HG03159 (cell line): ENCODE data around the gene CRYBA2.

Source experiments
- ATAC-seq: cut with Tn5 transposase; IDR thresholded peaks from one replicate; pipeline ENCODE4 v1.9.1; 2021; ENCODE audit warnings: mild to moderate bottlenecking, moderate library complexity; ENCODE audit not compliant: unreplicated experiment

Gene CRYBA2

DNA sequence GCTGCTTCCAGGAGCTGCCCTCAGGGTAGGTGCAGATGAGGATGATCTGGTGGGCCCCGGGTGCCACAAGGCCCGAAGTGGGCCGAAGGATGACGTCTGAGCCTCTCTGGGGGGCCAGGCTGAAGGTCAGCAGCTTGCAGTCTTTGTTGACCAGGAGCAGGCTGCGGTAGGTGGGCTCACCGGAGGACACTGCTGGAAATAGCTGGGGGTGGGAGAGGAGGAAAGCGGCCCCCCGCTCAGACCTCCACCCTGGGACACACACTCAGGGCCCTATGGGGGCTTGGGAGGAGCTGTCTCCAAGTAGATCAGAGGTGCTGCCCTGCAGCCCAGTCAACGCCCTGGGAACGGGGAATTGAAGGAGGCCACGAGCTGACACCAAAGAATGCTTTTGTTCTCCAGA lies 30.8 kb upstream of the CRYBA2 start:
- ATAC-seq, result no peak

DNA sequence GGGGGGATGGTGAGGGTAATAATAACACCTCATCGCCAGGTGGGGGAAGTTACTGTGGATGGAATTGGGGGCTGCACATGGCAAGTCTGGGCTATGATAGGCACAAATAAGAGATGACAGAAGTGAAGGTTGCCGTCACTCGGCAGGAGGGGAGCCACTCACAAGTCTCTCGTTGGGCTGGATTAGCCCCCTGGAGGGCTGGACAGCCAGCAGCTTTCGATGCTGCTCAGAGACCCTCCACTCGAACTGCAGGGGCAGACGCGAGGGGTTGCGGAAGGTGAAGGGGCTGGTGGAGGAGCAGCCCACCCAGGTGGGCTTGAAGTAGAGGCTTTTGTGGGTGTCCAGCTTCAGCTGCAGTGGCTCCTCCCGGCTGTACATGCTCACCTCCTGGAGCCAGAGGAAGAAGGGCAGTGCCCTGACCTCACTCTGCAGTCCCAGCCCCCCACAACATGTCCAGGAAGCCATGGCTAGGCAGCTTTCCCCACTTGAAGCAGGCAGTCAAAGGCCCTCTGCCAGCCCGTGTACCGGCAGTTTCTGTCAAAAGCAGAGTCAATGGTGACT lies 29.9 kb upstream of the CRYBA2 start:
- ATAC-seq, result no peak

DNA sequence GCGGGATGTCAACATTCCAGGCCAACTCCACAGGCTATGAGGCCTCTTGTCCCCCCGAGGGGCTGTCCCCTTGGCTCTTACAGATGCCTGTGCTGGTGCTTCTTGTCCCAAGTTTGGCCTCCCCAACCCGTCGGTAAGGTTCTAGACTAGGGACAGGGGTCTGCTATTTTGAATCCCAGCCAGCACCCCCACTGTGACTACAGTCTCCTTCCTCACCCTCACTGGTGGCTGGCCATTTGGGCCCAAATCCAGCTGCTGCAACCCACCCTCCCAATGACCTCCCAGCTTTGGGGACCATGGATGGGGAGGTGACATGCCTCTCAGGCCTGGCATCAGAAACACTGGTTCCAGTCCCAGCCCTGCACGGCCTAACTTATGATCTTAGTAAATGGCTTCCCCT lies 29.4 kb upstream of the CRYBA2 start:
- ATAC-seq, result no peak

DNA sequence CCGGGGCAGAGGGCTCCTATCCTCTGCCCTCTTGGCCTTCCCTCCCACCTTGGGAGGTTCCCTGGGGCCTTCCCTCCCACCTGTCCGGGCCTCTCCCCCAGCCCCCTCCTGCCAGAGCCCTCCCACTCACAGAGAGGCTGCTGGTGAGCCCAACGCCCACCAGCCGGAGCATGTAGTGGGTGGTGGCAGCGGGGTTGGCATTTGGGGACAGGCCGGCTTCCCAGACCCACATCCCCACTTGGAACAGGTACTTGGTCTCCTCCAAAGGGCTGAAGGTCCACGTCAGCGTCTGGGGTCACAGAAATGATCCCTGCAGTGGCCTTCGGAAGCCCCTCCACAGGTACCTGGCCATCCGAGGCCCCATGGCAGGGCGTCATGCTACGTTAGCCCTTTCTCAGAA lies 28.8 kb upstream of the CRYBA2 start:
- ATAC-seq, result no peak

DNA sequence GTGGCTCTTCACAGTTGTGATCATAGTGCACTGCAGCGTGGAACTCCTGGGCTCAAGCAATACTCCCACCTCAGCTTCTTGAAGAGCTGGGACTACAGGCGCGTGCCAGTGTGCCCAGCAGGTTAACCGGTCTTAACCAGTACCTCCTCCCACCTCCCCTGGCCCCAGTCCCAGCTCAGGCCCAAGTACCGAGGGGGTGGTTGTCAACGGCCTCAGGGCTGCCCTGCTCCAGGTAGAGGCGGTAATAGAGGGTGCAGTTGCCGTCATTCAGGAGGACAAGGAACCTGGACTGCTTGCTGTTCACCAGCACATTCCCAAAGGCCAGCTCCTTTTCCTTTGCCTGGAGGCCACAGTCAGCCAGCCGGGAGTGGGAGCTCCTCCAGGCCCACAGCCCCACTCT lies 28.4 kb upstream of the CRYBA2 start:
- no peak for ATAC-seq

DNA sequence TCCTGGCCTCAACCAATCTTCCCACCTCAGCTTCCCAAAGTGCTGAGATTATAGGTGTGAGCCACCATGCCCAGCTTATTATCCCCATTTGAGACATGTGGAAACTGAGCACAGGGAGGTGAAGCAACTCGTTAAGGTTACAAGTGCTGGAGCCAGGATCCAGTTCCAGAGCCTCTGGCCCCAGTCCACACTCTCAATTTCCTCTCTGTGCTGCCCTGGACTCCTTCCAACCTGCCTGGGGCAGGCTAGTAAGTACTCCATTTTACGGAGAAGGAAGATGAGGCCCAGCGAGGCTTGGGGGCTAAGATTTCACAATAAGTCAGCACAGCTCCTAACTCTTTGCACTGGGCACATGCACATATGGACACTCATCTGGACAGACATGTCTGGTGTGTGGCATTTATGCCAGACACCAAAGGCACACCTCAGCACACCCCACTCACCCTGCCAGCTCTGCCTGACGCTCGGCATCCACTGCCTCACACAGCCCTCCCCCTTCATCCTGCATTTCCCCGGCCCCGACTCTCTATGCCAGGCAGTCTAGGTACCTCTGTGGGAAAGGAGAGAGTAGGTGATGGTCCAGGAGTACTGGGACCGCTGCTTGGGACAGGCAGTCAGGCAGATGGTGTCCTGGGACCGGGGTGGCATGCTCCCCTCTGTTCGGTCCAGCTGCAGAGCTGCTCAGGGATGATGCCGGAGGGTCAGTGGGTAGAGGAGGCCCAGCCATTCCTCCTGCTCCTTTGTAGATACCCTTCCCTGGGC lies 27.6 kb upstream of the CRYBA2 start:
- no peak for ATAC-seq

DNA sequence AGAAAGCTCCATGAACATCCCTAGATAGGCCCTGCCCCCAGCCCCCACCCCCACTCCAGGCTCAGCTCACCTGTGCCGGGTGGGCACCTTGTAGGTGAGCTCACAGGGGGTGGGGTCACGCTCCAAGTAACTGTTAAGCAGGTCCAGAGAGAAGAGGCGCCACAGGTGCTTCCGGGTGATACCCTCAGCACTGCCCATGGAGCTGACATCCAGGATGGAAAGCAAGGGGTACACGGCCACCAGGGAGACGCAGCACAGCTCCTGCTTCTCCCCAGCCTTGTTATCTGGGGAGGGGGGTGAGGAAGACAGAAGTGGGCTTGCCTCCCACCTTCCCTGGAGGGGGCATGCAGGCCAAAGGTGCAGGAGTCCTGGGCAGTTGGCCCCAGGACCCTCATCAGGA lies 26.2 kb upstream of the CRYBA2 start:
- no peak for ATAC-seq

DNA sequence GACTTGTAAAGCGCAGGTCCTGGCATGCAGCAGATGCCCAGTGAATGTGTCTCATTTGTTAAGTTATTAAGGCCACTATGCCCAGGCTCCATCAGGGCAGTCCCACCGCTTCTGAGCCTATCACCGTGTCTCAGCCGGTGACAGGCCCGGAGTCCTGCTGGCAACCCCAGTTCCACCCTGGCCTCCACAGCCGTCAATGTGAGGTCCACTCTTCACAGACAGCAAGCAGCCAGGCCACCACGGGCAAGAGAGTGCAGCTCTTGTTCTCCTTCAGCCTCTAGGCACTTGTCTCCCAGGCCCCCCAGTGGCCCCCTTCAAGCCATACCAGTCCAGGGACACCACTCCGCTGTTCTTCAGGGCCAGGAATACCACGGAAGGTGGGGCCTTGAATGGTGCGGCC lies 25.5 kb upstream of the CRYBA2 start:
- no peak for ATAC-seq

DNA sequence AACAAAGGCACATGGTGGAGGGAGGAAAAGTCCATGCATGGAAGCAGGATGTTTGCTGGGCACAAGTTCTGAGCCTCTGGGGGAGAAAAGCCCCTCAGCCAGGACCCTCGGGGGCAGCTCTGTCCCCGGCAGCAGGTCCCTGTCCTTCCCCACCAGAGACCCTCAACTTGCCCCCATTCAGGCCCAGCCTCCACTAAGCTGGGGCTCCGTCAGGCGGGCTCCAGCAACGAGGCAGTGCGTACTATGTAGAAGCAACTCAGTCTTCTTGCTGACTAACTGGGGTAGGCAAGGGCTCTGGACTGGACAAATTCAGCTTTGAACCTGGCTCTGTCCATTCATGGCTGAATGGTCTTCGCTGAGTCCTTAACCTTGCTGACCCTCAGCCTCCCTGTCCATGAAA lies 25.1 kb upstream of the CRYBA2 start:
- ATAC-seq, result no peak

DNA sequence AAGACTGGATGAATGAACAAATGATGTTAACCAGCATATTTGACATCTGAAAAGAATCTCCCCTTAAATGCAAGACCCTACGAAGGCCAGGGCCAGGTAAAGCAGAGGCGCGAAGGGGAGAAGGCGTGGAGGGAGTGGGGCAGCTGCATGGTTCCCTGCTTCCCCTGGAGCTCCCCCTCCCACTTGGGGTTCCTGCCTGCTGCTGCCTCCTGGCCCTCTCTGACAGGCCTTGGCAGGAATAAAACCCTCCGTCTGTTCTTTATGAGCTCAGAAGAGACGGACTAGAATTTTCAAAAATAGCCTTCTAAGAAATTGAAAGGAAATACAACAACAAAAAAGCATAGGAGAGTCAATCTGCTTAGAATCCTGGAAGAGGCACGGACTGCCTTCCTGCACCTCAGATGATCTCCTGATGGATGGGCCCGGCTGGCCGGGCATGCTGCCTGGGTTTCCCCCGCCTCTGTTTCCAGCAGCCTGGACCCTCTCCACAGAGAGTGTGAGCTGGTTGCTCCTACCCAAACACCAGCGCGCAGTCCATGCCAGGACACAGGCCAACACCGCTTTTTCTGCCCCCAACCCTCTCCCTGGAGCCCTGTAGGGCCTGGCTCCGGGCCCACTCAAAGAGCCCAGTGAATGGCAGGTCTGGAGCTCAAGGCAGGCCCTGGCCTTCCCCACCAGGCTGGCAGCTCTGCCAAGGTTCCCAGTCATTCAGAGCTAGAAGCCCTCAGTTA lies 24.1 kb upstream of the CRYBA2 start:
- ATAC-seq, result no peak

DNA sequence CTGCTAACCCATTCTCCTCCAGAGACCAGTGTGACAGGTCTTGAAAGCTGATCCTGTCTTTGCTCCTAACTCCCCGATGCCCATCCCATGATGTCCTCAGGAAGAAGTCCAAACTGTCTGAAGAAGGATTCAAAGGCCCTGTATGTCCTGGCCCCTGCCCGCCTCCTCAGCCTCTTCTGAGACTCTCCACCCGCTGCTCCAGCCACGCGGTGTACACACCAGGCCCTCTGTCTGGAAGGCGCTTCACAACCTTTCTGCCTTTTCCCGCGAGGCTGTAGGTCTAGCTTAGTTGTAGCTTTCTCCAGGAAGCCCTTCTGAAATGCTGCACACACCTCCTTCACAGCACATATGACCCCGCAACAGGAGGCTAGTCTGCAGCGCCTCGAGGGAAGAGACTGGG lies 23.5 kb upstream of the CRYBA2 start:
- no peak for ATAC-seq

DNA sequence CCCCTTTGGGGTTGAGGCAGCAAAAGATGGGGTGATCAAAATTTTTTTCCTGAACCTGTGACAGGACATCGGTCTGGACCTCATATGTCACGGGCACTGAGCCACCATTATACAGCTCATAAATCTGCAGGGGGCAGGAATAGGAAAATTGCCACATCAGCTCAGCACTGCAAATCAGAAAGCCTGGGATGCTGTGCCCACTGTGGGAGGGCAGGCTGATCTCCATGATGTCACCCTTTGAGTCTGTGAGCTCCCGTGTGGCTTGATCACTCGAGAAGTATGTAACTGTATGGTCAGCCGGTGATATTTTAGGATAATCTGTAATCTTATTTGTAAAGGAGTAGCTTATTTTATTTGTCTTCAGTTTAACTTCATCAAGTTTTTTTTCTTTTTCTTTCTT lies 17.7 kb upstream of the CRYBA2 start:
- ATAC-seq, result no peak

DNA sequence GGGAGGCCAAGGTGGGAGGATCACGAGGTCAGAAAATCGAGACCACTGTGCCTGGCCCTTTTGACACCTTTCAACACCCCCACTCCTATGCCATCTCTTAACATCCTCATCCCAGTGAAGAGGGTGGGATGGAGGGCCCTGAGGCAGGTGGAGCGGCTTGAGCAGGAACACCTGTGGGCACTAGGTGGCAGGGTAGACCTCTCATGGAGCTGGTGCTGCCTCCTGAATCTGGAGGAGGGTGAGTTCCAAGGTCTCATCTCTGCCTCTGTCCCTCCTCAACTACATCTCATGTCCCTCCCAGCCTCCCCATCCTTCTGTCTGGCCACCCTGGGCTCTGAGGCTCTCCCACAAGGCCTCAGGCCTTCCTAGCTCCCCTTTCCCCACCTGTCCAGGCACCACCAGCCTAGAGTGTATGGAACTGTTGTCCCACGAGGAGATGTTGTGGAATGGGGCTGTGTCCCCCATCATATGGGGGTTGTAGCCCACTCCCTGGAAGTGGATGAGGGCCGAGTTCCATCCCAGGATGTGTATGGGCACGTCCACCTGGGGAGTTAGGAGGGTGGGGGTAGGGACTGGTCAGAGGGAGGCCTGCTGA lies 17.0 kb upstream of the CRYBA2 start:
- no peak for ATAC-seq

DNA sequence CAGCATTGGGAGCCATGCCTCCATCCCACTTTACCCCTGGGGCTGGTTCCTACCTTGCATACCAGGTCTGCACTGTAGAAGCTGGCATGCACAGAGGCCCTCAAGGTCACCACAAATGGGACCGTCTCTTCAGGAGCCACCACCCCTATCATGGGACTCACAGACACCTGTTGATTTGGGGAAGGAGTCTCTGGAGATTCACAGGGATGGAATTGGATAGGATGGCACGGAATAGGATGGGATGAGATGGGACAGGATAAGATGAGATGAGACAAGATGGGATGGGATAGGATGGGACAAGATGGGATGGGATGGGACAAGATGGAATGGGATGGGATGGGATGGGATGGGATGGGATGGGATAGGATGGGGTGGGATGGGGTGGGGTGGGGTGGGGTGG lies 16.1 kb upstream of the CRYBA2 start:
- ATAC-seq, result no peak

DNA sequence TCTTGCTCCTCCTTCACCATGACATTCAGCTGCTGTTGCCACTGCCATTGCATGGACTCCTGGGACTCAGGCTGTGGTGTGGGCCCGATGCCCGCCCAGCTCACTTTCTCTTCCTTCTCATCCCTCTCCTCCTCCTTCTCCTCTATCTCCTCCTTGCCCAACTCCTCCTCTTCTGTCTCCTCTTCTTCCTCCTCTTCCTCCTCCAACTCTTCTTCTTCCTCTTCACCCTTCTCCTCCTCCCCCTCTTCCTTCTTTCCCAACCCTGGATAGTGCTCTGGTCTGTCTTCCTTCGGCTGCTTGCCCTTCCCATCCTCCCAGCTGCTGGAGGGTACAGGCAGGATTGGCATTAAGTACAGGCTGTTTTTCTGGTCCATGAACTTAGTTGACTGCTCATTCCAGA lies 10.8 kb upstream of the CRYBA2 start:
- ATAC-seq, result no peak

DNA sequence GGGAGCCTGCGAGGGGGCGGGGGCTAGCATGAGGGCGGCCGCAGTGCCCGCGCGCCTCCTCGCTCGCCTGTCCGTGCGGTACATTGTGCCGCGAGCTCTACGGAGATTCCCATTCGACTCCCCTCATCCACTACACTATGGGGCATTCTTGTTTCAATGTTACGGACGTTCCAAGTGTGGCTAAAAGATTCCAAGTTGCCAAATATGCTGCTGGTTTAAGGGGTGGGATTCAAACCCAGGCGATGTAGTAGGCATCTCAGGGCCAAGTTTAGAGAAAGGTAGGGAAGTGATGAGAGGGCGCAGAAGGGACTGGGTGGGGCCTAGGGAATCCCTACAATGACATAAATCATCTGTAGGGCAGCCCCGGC lies 10.0 kb upstream of the CRYBA2 start:
- ATAC-seq, result no peak

DNA sequence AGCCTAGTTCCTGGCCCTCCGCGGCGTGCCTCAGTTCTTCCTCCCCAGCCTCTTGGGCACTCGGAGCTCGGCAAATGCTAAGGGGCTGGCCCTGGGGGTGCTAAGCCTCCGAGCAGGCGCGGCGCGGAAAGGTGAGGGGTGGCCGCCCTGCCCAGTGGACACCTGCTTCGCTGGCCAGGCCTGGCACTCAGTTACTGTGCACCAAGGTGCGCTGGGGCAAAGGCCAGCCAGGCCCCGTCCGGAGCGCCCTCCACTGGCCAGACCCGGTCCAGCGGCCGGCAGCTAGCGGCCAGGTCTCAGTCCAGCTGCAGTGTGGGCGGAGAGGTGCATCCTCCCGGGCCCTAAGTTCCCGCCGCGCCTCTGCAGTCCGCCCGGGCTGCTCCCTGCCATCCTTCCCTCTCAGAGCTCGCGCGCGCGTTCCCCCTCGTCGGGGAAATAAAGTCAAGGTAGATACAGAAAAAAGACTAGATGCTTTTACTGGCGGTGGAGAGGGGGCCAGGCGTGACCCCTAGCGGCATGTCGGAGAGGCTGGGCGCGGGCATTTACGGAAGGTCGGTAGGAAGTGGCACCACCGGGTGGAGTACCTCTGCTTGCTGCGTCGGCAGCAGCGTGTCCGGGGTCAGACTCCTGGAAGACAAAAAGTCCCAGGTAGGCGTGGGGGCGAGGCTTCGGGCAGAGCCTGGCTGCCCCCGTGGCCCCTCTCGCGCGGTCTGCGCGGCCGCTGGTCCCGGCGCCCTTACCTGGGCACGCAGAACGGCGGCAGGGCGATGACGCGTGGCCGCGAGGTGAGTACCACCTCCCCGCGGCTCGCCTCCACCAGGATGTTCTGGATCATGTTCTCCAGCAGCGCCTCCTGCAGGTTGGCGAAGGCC lies 9.4 kb upstream of the CRYBA2 start:
- ATAC-seq, result no peak

DNA sequence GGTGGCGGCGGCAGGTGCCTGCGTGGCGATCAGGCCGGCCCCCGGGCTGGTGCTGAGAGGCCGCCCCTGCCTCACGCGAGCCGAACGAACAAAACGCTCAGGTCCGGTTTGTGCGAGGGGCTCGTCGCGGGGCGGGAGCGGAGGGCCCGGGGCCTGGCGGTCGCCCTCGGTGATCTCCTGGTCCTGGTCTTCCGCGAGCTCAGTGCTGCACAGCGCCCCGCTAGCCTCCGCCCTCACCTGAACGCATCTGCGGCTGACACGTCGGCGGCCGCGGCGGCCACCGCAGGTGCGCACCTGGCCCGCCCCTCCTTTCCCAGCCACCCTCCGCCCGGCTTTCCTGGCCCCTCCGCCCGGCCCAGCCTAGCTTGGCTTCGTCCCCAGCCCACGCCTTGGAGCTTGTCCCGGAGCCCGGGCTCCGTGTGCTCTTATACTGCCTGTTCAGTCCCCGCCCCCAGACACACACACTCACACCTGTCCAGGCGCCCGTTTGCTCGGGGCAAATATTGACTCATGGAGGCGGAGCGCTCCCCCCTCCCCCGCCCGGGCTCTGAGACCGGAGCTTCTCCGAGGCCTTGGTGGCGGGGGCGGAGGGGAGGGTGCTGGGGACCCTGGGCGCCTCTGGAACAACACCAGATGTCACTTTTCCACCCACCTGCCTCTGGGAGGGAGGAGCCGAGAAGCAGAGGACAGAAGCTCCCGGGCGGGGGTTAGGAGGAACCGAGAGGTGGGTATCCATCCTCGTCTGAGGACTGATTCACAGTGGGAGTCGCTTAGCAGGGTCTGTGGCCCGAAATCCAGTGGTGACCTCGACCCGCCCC lies 8.6 kb upstream of the CRYBA2 start:
- no peak for ATAC-seq

DNA sequence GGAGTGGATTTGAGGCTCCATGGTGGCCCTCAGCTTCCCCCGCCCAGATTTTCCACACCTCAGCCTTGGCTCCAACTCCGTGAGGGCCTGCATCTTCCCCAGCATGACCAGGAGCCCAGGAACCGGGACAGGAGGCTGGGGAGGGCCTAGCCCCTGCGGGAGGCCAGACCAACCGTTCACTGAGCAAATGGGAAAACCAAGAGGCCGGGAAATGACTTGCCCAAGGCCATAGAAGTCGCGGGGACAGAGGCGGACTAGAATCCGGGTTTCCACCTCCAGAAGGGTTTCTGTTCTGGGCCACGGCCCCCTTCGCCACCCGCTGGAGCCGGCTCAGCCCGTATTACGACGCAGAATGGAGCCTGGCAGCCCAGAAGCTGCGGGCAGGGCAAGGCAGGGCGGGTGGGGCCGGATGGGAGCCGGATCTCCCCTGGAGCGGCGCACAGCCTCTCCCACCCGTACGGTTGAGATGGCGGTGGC lies 7.9 kb upstream of the CRYBA2 start:
- no peak for ATAC-seq

DNA sequence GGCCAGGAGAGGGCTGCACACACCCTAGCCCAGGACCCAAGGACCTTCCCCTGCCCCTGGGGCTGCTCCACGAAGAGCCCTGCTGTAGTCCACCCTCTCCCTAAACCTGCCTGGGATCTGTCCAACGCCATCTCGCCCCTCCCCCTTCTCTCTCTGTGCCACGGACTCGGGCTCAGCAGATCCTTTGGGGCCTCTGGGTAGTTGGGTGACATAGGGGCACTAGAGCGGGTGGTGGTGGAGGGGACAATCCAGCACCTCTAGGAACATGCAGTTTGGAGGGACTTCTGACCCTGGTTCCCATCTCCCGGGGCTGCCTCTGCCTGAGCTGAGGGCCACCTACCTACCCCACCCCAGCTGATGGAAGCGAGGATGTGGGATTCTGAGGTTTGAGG lies 7.3 kb upstream of the CRYBA2 start:
- no peak for ATAC-seq
